ENCODE results near the gene NOX5. TPM values are rescaled to one million over a fixed set of nuclear protein-coding genes. Genes with fewer than 3 reads are reported as not detected.

Gene NOX5
- total and polyA plus RNA-seq, 4 donors, result 0.18 to 0.23 (median 0.19) TPM; not detected in 1

- Histone ChIP-seq H3K27ac (ENCODE audit: low read depth in 1 of 2, low read length in 2 of 2) (no peak overlapping the region), H3K36me3 (ENCODE audit: control insufficient read depth in 1 of 2, insufficient read depth in 2 of 2, low read length in 1 of 2) (no peaks in the 10 kb centered on the region), H3K4me3 (ENCODE audit: low read length in 2 of 2) (no peak overlapping the region), H3K9me3 (ENCODE audit: control insufficient read depth, low read length) (no peaks in the 10 kb centered on the region), H3K27me3 (ENCODE audit: control insufficient read depth in 1 of 2, insufficient read depth in 2 of 2, low read length in 1 of 2) (no peaks in the 10 kb centered on the region), H3K4me1 (ENCODE audit: control insufficient read depth in 1 of 2, insufficient read depth in 2 of 2, low read length in 2 of 2) (no peaks in the 10 kb centered on the region)
- WGBS, 2 donors, result 84% methylated on average over 5 of the region's 5 CpGs
- DNase-seq, result no peak
- intact Hi-C loops (cut with DNase I), result loop anchor here in 1 of 2 donors (5.0 kb wide), 1 partner anchor 45 kb away; no protein-coding TSS in a partner anchor
- no peak for ATAC-seq (ENCODE audit: low FRiP score)
These were observed 22.3 kb downstream of the NOX5 start for GRCh38 chr15:69036826-69037225.

- no peak for ATAC-seq (ENCODE audit: low FRiP score)
- Histone ChIP-seq H3K4me1 (ENCODE audit: control insufficient read depth in 1 of 2, insufficient read depth in 2 of 2, low read length in 2 of 2) (no peaks in the 10 kb centered on the region), H3K27ac (ENCODE audit: low read depth in 1 of 2, low read length in 2 of 2) (no peak overlapping the region), H3K36me3 (ENCODE audit: control insufficient read depth in 1 of 2, insufficient read depth in 2 of 2, low read length in 1 of 2) (no peaks in the 10 kb centered on the region), H3K27me3 (ENCODE audit: control insufficient read depth in 1 of 2, insufficient read depth in 2 of 2, low read length in 1 of 2) (no peaks in the 10 kb centered on the region), H3K4me3 (ENCODE audit: low read length in 2 of 2) (no peak overlapping the region), H3K9me3 (ENCODE audit: control insufficient read depth, low read length) (no peaks in the 10 kb centered on the region)
- intact Hi-C loops (cut with DNase I), result loop anchor here in 1 of 2 donors (5.0 kb wide), 1 partner anchor 45 kb away; no protein-coding TSS in a partner anchor
- no peak for DNase-seq
These were observed 23.0 kb downstream of the NOX5 start for GRCh38 chr15:69037482-69037881.

DNA sequence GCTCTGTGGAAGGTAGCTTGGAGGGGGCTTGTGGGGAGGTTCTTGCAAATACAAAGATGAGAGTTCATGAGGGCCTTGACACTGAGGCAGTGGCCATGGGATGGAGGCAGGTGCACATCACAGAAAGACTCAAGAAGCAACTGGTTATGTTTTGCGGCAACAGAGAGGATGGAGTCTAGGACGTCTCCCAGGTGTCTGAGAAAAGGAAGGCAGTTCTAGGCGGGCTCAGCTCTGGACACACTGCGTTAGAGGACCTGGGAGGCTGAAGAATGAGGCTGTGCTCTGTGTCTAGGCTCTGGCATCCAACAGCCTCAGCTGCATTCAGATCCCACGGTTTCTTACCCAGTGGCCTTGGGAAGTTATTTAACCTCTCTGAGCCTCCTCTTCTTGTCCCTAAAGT is 23.5 kb downstream of the NOX5 start:
- Histone ChIP-seq H3K27me3 (ENCODE audit: control insufficient read depth in 1 of 2, insufficient read depth in 2 of 2, low read length in 1 of 2) (no peaks in the 10 kb centered on the region), H3K9me3 (ENCODE audit: control insufficient read depth, low read length) (no peaks in the 10 kb centered on the region), H3K27ac (ENCODE audit: low read depth in 1 of 2, low read length in 2 of 2) (no peak overlapping the region), H3K4me3 (ENCODE audit: low read length in 2 of 2) (no peak overlapping the region), H3K36me3 (ENCODE audit: control insufficient read depth in 1 of 2, insufficient read depth in 2 of 2, low read length in 1 of 2) (no peaks in the 10 kb centered on the region), H3K4me1 (ENCODE audit: control insufficient read depth in 1 of 2, insufficient read depth in 2 of 2, low read length in 2 of 2) (no peaks in the 10 kb centered on the region)
- no peak for ATAC-seq (ENCODE audit: low FRiP score)
- intact Hi-C loops (cut with DNase I), result loop anchor here in 1 of 2 donors (5.0 kb wide), 1 partner anchor 44 kb away; no protein-coding TSS in a partner anchor
- 88 to 92% methylated on average over 5 of the region's 5 CpGs for WGBS, 2 donors
- DNase-seq, result no peak

DNA sequence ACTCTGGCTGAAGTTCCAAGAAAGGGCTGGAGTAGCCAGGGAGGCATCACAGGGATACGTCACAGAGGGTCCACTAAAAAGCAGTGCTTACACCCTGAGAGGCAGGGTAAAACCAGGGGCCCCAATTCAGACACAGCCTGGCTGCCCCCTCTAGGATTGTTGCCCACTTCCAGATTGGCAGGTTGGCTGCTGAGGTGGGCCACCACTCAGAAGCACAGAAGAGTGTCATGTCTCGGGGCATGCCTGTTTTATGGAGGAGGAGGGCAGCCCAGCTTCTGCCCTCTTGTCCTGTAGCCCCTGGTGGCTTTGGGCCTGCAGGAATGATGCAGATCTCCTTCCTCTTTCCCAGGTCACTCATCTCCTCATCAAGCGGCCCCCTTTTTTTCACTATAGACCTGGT is 24.0 kb downstream of the NOX5 start:
- Histone ChIP-seq H3K9me3 (ENCODE audit: control insufficient read depth, low read length) (no peaks in the 10 kb centered on the region), H3K4me1 (ENCODE audit: control insufficient read depth in 1 of 2, insufficient read depth in 2 of 2, low read length in 2 of 2) (no peaks in the 10 kb centered on the region), H3K27ac (ENCODE audit: low read depth in 1 of 2, low read length in 2 of 2) (no peak overlapping the region), H3K4me3 (ENCODE audit: low read length in 2 of 2) (no peak overlapping the region), H3K27me3 (ENCODE audit: control insufficient read depth in 1 of 2, insufficient read depth in 2 of 2, low read length in 1 of 2) (no peaks in the 10 kb centered on the region), H3K36me3 (ENCODE audit: control insufficient read depth in 1 of 2, insufficient read depth in 2 of 2, low read length in 1 of 2) (no peaks in the 10 kb centered on the region)
- ATAC-seq (ENCODE audit: low FRiP score), result no peak
- WGBS, 2 donors, result 92 to 95% methylated on average over 3 of the region's 3 CpGs
- DNase-seq, result no peak
- intact Hi-C loops (cut with DNase I), result loop anchor here in 1 of 2 donors (5.0 kb wide), 1 partner anchor 44 kb away; no protein-coding TSS in a partner anchor

DNA sequence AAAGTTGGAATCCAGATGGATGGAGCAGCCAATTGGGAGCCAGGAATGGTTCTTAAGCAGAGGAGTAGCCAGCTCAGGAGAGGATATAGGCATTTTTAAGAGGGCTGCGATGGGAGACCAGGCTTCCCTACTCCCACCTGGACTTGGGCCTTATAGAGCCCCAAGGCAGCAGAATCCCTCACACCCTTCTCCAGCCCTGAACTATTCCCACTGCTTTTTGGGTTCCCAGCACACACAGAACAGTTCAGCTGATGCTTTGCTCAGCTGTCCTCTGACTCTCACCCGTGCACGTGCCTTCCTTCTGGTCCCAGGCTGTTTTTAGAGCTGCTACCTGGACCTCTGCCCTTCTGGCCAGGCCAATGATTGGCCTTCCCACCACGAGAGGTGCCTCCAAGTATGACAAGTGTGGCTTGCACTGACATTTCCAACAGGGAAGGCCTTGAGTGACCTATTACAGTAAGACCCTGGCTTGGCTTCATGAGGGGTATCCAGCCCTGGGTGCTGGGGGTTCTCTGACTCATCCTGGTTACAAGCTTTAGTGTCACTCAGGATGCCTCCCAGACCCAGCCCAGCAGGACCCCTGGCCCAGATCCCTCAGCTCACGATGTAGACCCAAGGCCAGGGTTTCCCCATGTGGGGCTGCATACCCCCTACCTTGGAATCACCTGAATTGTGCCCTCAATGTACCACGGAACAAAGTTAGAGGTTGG is 25.2 kb downstream of the NOX5 start:
- H3K4me1 ChIP-seq (ENCODE audit: control insufficient read depth in 1 of 2, insufficient read depth in 2 of 2, low read length in 2 of 2), result no peaks in the 10 kb centered on the region
- no peaks in the 10 kb centered on the region for H3K27me3 ChIP-seq (ENCODE audit: control insufficient read depth in 1 of 2, insufficient read depth in 2 of 2, low read length in 1 of 2)
- intact Hi-C loops (cut with DNase I), result loop anchor here in 1 of 2 donors (5.0 kb wide), 1 partner anchor 43 kb away; no protein-coding TSS in a partner anchor
- H3K27ac ChIP-seq (ENCODE audit: low read depth in 1 of 2, low read length in 2 of 2), result no peak overlapping the region
- DNase-seq (no peak), ATAC-seq (ENCODE audit: low FRiP score) (no peak)
- WGBS, 2 donors, result 73 to 82% methylated on average over 6 of the region's 6 CpGs
- H3K9me3 ChIP-seq (ENCODE audit: control insufficient read depth, low read length), result no peaks in the 10 kb centered on the region
- no peak overlapping the region for H3K4me3 ChIP-seq (ENCODE audit: low read length in 2 of 2)
- H3K36me3 ChIP-seq (ENCODE audit: control insufficient read depth in 1 of 2, insufficient read depth in 2 of 2, low read length in 1 of 2), result no peaks in the 10 kb centered on the region

DNA sequence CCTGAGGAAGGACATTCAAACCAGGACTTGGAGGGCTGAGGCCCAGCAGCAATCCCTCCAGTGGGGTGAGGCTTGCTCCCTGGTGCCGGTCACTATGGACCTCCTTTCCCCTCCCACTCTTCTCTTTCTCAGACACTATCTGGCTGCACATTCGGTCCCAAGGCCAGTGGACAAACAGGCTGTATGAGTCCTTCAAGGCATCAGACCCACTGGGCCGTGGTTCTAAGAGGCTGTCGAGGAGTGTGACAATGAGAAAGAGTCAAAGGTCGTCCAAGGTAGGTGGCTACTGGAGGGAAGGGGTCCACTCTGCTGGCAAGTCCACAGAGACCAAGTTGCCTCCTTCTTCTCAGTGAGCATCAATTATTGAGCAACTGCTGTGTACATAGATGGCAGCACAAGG is 28.0 kb downstream of the NOX5 start:
- 89 to 92% methylated on average over 5 of the region's 5 CpGs for WGBS, 2 donors
- ATAC-seq (ENCODE audit: low FRiP score), result no peak
- Histone ChIP-seq H3K27me3 (ENCODE audit: control insufficient read depth in 1 of 2, insufficient read depth in 2 of 2, low read length in 1 of 2) (no peaks in the 10 kb centered on the region), H3K9me3 (ENCODE audit: control insufficient read depth, low read length) (no peaks in the 10 kb centered on the region), H3K4me3 (ENCODE audit: low read length in 2 of 2) (no peak overlapping the region), H3K4me1 (ENCODE audit: control insufficient read depth in 1 of 2, insufficient read depth in 2 of 2, low read length in 2 of 2) (no peaks in the 10 kb centered on the region), H3K27ac (ENCODE audit: low read depth in 1 of 2, low read length in 2 of 2) (no peak overlapping the region), H3K36me3 (ENCODE audit: control insufficient read depth in 1 of 2, insufficient read depth in 2 of 2, low read length in 1 of 2) (no peaks in the 10 kb centered on the region)
- intact Hi-C loops (cut with DNase I), result no loop called here
- DNase-seq, result no peak

GRCh38 chr15:69045802-69046201 is 31.3 kb downstream of the NOX5 start:
- WGBS, 2 donors, result 58 to 62% methylated on average over 8 of the region's 8 CpGs
- Histone ChIP-seq H3K27me3 (ENCODE audit: control insufficient read depth in 1 of 2, insufficient read depth in 2 of 2, low read length in 1 of 2) (no peaks in the 10 kb centered on the region), H3K4me1 (ENCODE audit: control insufficient read depth in 1 of 2, insufficient read depth in 2 of 2, low read length in 2 of 2) (no peaks in the 10 kb centered on the region), H3K4me3 (ENCODE audit: low read length in 2 of 2) (no peak overlapping the region), H3K36me3 (ENCODE audit: control insufficient read depth in 1 of 2, insufficient read depth in 2 of 2, low read length in 1 of 2) (no peaks in the 10 kb centered on the region), H3K27ac (ENCODE audit: low read depth in 1 of 2, low read length in 2 of 2) (no peak overlapping the region), H3K9me3 (ENCODE audit: control insufficient read depth, low read length) (no peaks in the 10 kb centered on the region)
- intact Hi-C loops (cut with DNase I), result no loop called here
- DNase-seq (no peak), ATAC-seq (ENCODE audit: low FRiP score) (no peak)

GRCh38 chr15:69046781-69047180 is 32.3 kb downstream of the NOX5 start:
- no peak for ATAC-seq (ENCODE audit: low FRiP score)
- Histone ChIP-seq H3K27me3 (ENCODE audit: control insufficient read depth in 1 of 2, insufficient read depth in 2 of 2, low read length in 1 of 2) (no peaks in the 10 kb centered on the region), H3K36me3 (ENCODE audit: control insufficient read depth in 1 of 2, insufficient read depth in 2 of 2, low read length in 1 of 2) (no peaks in the 10 kb centered on the region), H3K9me3 (ENCODE audit: control insufficient read depth, low read length) (no peaks in the 10 kb centered on the region), H3K27ac (ENCODE audit: low read depth in 1 of 2, low read length in 2 of 2) (no peak overlapping the region), H3K4me1 (ENCODE audit: control insufficient read depth in 1 of 2, insufficient read depth in 2 of 2, low read length in 2 of 2) (no peaks in the 10 kb centered on the region), H3K4me3 (ENCODE audit: low read length in 2 of 2) (no peak overlapping the region)
- DNase-seq, result no peak
- intact Hi-C loops (cut with DNase I), result no loop called here
- 81 to 90% methylated on average over 5 of the region's 5 CpGs for WGBS, 2 donors

- no peaks in the 10 kb centered on the region for H3K4me1 ChIP-seq (ENCODE audit: control insufficient read depth in 1 of 2, insufficient read depth in 2 of 2, low read length in 2 of 2)
- 91 to 94% methylated on average over 4 of the region's 4 CpGs for WGBS, 2 donors
- no peaks in the 10 kb centered on the region for H3K36me3 ChIP-seq (ENCODE audit: control insufficient read depth in 1 of 2, insufficient read depth in 2 of 2, low read length in 1 of 2)
- ATAC-seq (ENCODE audit: low FRiP score), result no peak
- intact Hi-C loops (cut with DNase I), result no loop called here
- H3K4me3 ChIP-seq (ENCODE audit: low read length in 2 of 2), result no peak overlapping the region
- no peaks in the 10 kb centered on the region for H3K9me3 ChIP-seq (ENCODE audit: control insufficient read depth, low read length)
- no peaks in the 10 kb centered on the region for H3K27me3 ChIP-seq (ENCODE audit: control insufficient read depth in 1 of 2, insufficient read depth in 2 of 2, low read length in 1 of 2)
- H3K27ac ChIP-seq (ENCODE audit: low read depth in 1 of 2, low read length in 2 of 2), result no peak overlapping the region
- no peak for DNase-seq
These were observed 35.5 kb downstream of the NOX5 start for GRCh38 chr15:69049976-69050375.

All from aorta (tissue), 5 donors.